CD4-positive, alpha-beta memory T cell (primary cell): Measurements from ENCODE around the gene GJB3. TPM values are rescaled to one million over a fixed set of nuclear protein-coding genes. Genes with fewer than 3 reads are reported as not detected.

Experiments used
- CTCF ChIA-PET: fragments of 350-600 bp; sonication (Branson Sonifier 250); formaldehyde crosslinking; loops from one replicate; lab custom pipeline; 2021; ENCODE audit warnings: inconsistent platforms; ENCODE audit not compliant: partially characterized antibody; lab: Charles Lee
- POLR2A ChIA-PET: fragments of 350-600 bp; sonication (Branson Sonifier 250); formaldehyde crosslinking; loops from one replicate; lab custom pipeline; 2021; ENCODE audit not compliant: partially characterized antibody; lab: Charles Lee
- DNase-seq, 5 donors: peaks; one replicate each; pipeline versions ENCODE4 v3.0.0 to v3.0.0-alpha.2; 2020 to 2022; ENCODE audit warnings: mixed read lengths in 1 of 5
- H3K27ac ChIP-seq: one replicate; pipeline ENCODE4 v1.7.0; 2013; ENCODE audit warnings: low read depth, low read length
- H3K27me3 ChIP-seq: 2 replicates; pipeline ENCODE4 v1.7.0; 2013; ENCODE audit warnings: mild to moderate bottlenecking, low read length, moderate library complexity; ENCODE audit not compliant: insufficient read depth
- H3K36me3 ChIP-seq: 2 replicates; pipeline ENCODE4 v1.7.0; 2013; ENCODE audit warnings: mild to moderate bottlenecking, low read length, moderate library complexity; ENCODE audit not compliant: insufficient read depth
- H3K4me1 ChIP-seq: 2 replicates; pipeline ENCODE4 v1.7.0; 2013; ENCODE audit warnings: mild to moderate bottlenecking, low read length, moderate library complexity; ENCODE audit not compliant: insufficient read depth
- H3K4me3 ChIP-seq, 2 donors: one replicate each; pipeline ENCODE4 v1.7.0; 2013; ENCODE audit warnings: low read length in 2 of 2, mild to moderate bottlenecking in 1 of 2
- H3K9me3 ChIP-seq, 2 donors: one replicate each; pipeline ENCODE4 v1.7.0; 2013; ENCODE audit warnings: low read length in 2 of 2, control low read depth in 1 of 2; ENCODE audit not compliant: control insufficient read depth in 1 of 2
- H3K27ac Mint-ChIP-seq, 7 donors: one replicate each; pipeline ENCODE4 v1.8.0; 2020 to 2021; ENCODE audit warnings: mixed read lengths in 7 of 7, mild to moderate bottlenecking in 6 of 7, inconsistent platforms in 3 of 7, moderate library complexity in 3 of 7
- H3K27me3 Mint-ChIP-seq, 2 donors: one replicate each; pipeline ENCODE4 v1.8.0; 2020 to 2021; ENCODE audit warnings: mixed read lengths in 2 of 2
- H3K36me3 Mint-ChIP-seq, 2 donors: one replicate each; pipeline ENCODE4 v1.8.0; 2020 to 2021; ENCODE audit warnings: mixed read lengths in 2 of 2, inconsistent platforms in 1 of 2, mild to moderate bottlenecking in 1 of 2
- H3K4me1 Mint-ChIP-seq, 4 donors: one replicate each; pipeline ENCODE4 v1.8.0; 2020 to 2021; ENCODE audit warnings: mixed read lengths in 4 of 4, mild to moderate bottlenecking in 1 of 4
- H3K4me3 Mint-ChIP-seq, 8 donors: one replicate each; pipeline ENCODE4 v1.8.0; 2020 to 2021; ENCODE audit warnings: mixed read lengths in 8 of 8, mild to moderate bottlenecking in 7 of 8, moderate library complexity in 6 of 8, inconsistent platforms in 3 of 8
- H3K9me3 Mint-ChIP-seq, 8 donors: one replicate each; pipeline ENCODE4 v1.8.0; 2020 to 2021; ENCODE audit warnings: mixed read lengths in 8 of 8, mild to moderate bottlenecking in 5 of 8, inconsistent platforms in 3 of 8, moderate library complexity in 1 of 8
- intact Hi-C: fragments of 100-400 bp; cut with micrococcal nuclease; formaldehyde crosslinking; loops from one replicate; pipeline ENCODE4 v1.15.1; 2023
- polyA plus RNA-seq, 2 donors: library from polyadenylated mRNA; unstranded; fragments of 300-500 nt; fragmentation: Illumina TruSeq; gene quantifications; one replicate each; pipeline ENCODE4 v1.2.3, GENCODE V29; 2021
- total RNA-seq, 2 experiments: library from RNA; stranded (reverse); gene quantifications; one replicate each; pipeline ENCODE4 v1.2.3, GENCODE V29; 2021

GJB3 gene
- total and polyA plus RNA-seq, 4 experiments from 2014 or later: not detected

- Mint-ChIP-seq H3K4me1 (peaks cover 0 to 2% (median 0%) of the 10 kb centered on the region in 4 donors), H3K9me3 (no peaks in the 10 kb centered on the region), H3K36me3 (no peaks in the 10 kb centered on the region), H3K27ac (no peak overlapping the region), H3K27me3 (peaks cover 8 to 33% of the 10 kb centered on the region in 2 donors), H3K4me3 (no peak overlapping the region)
- Histone ChIP-seq H3K4me1 (peaks cover 10% of the 10 kb centered on the region), H3K27me3 (peaks cover 11% of the 10 kb centered on the region), H3K4me3 (no peak overlapping the region), H3K36me3 (no peaks in the 10 kb centered on the region), H3K9me3 (no peaks in the 10 kb centered on the region), H3K27ac (no peak overlapping the region)
- CTCF ChIA-PET: interaction anchor here (1.0 kb wide), 1 partner anchor 35 kb away, joined by 4 read pairs; no protein-coding TSS in a partner anchor
- intact Hi-C loops: no loop called here
- DNase-seq: no peak
- POLR2A ChIA-PET: no interaction called here
Observed at GRCh38 chr1:34779005-34779404, 2.0 kb upstream of the GJB3 start.

DNA sequence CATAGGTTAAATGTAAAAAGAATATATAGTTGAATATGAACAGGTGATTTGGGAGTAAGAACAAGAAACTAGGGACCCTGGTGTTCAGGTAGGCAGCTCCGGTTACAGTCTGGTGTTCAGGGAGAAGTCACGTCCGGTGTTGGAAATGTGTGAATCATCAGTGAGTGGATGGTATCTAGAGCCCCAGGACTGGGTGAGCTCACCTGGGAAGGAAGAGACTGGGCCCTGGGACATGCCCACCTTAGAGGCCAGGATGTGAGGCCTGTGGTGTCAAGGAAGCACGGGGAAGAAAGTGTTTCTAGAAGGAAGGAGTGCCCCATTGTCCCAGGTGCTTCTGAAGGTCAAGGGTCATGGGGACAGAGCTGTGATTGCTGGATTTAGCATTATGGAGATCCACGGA is 1.5 kb upstream of the GJB3 start:
- H3K4me3 ChIP-seq: no peak overlapping the region
- H3K27ac ChIP-seq: no peak overlapping the region
- DNase-seq: no peak
- peaks cover 8 to 38% of the 10 kb centered on the region in 2 donors for H3K27me3 Mint-ChIP-seq
- no peaks in the 10 kb centered on the region for H3K36me3 ChIP-seq
- H3K9me3 Mint-ChIP-seq: no peaks in the 10 kb centered on the region
- H3K4me3 Mint-ChIP-seq: peak overlapping the region in 1 of 8 donors; percentile 37
- peaks cover 0 to 2% (median 0%) of the 10 kb centered on the region in 4 donors for H3K4me1 Mint-ChIP-seq
- H3K27ac Mint-ChIP-seq: no peak overlapping the region
- CTCF ChIA-PET: no interaction called here
- POLR2A ChIA-PET: no interaction called here
- peaks cover 10% of the 10 kb centered on the region for H3K4me1 ChIP-seq
- H3K9me3 ChIP-seq: no peaks in the 10 kb centered on the region
- H3K27me3 ChIP-seq: peaks cover 11% of the 10 kb centered on the region
- intact Hi-C loops: no loop called here
- no peaks in the 10 kb centered on the region for H3K36me3 Mint-ChIP-seq

- H3K4me1 ChIP-seq: peaks cover 10% of the 10 kb centered on the region
- H3K4me3 Mint-ChIP-seq: peak overlapping the region in 1 of 8 donors; percentile 37
- no peak overlapping the region for H3K27ac ChIP-seq
- no peak overlapping the region for H3K27ac Mint-ChIP-seq
- H3K4me1 Mint-ChIP-seq: peaks cover 0 to 2% (median 0%) of the 10 kb centered on the region in 4 donors
- no peaks in the 10 kb centered on the region for H3K36me3 ChIP-seq
- H3K4me3 ChIP-seq: no peak overlapping the region
- peaks cover 8 to 40% of the 10 kb centered on the region in 2 donors for H3K27me3 Mint-ChIP-seq
- H3K27me3 ChIP-seq: peaks cover 11% of the 10 kb centered on the region
- intact Hi-C loops: no loop called here
- H3K9me3 Mint-ChIP-seq: no peaks in the 10 kb centered on the region
- CTCF ChIA-PET: no interaction called here
- H3K9me3 ChIP-seq: no peaks in the 10 kb centered on the region
- no peak for DNase-seq
- POLR2A ChIA-PET: no interaction called here
- H3K36me3 Mint-ChIP-seq: no peaks in the 10 kb centered on the region
Observed at GRCh38 chr1:34779962-34780361, 1.1 kb upstream of the GJB3 start.

- peaks cover 9 to 40% of the 10 kb centered on the region in 2 donors for H3K27me3 Mint-ChIP-seq
Observed at GRCh38 chr1:34780528-34780927, 486 bp upstream of the GJB3 start.

DNA sequence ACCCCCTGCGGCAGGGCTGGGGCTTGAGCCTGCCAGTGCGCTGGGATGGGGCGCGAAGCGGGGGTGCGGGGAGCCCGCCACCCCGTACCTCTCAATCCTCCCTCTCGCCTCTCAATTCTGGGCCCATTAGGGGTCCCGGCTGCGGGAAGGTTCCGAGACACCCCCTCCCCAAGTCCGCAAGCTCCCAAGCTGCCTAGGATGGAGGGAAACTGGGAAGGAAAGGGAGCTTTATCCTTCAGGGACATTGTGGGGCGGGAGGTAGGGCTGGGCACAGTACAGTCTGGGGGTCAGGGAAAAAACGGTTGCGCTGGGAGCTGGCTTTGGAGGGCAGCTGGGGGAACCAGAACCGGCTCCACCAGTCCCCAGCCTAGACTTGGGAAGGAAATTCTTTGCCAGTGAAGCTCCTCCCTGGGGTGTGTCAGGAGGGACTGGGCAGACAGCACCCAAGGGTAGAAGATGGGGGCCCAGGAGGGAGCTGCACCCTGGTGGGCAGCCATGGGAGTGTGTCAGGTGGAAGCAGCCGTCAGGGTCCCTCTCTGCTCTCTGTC is 904 bp downstream of the GJB3 start:
- Mint-ChIP-seq H3K4me3 (peak overlapping the region in 1 of 8 donors; percentile 34), H3K36me3 (no peaks in the 10 kb centered on the region), H3K4me1 (peaks cover 0 to 6% (median 4%) of the 10 kb centered on the region in 4 donors), H3K9me3 (no peaks in the 10 kb centered on the region), H3K27me3 (peaks cover 10 to 48% of the 10 kb centered on the region in 2 donors), H3K27ac (no peak overlapping the region)
- Histone ChIP-seq H3K9me3 (no peaks in the 10 kb centered on the region), H3K27me3 (peaks cover 11% of the 10 kb centered on the region), H3K4me1 (peaks cover 10% of the 10 kb centered on the region), H3K36me3 (no peaks in the 10 kb centered on the region), H3K27ac (no peak overlapping the region), H3K4me3 (no peak overlapping the region)
- intact Hi-C loops: no loop called here
- POLR2A ChIA-PET: no interaction called here
- CTCF ChIA-PET: no interaction called here
- DNase-seq: no peak

More at GRCh38 chr1:34780528-34780927, 486 bp upstream of the GJB3 start:
- intact Hi-C loops: no loop called here
- H3K27me3 ChIP-seq: peaks cover 11% of the 10 kb centered on the region
- H3K4me3 ChIP-seq: no peak overlapping the region
- no peak for DNase-seq
- H3K27ac ChIP-seq: no peak overlapping the region
- H3K36me3 ChIP-seq: no peaks in the 10 kb centered on the region
- Mint-ChIP-seq H3K9me3 (no peaks in the 10 kb centered on the region), H3K27ac (no peak overlapping the region), H3K4me3 (peak overlapping the region in 2 of 8 donors; percentile 14 to 38), H3K36me3 (no peaks in the 10 kb centered on the region), H3K4me1 (peaks cover 0 to 2% (median 0%) of the 10 kb centered on the region in 4 donors)
- POLR2A ChIA-PET: no interaction called here
- CTCF ChIA-PET: no interaction called here
- H3K4me1 ChIP-seq: peaks cover 10% of the 10 kb centered on the region
- no peaks in the 10 kb centered on the region for H3K9me3 ChIP-seq

DNA sequence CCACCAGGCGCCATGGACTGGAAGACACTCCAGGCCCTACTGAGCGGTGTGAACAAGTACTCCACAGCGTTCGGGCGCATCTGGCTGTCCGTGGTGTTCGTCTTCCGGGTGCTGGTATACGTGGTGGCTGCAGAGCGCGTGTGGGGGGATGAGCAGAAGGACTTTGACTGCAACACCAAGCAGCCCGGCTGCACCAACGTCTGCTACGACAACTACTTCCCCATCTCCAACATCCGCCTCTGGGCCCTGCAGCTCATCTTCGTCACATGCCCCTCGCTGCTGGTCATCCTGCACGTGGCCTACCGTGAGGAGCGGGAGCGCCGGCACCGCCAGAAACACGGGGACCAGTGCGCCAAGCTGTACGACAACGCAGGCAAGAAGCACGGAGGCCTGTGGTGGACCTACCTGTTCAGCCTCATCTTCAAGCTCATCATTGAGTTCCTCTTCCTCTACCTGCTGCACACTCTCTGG is 3.8 kb downstream of the GJB3 start:
- Mint-ChIP-seq H3K4me1 (peaks cover 0 to 6% (median 4%) of the 10 kb centered on the region in 4 donors), H3K36me3 (no peaks in the 10 kb centered on the region), H3K4me3 (no peak overlapping the region), H3K27me3 (peaks cover 8 to 46% of the 10 kb centered on the region in 2 donors), H3K9me3 (no peaks in the 10 kb centered on the region), H3K27ac (no peak overlapping the region)
- no peak overlapping the region for H3K4me3 ChIP-seq
- H3K27me3 ChIP-seq: peaks cover 11% of the 10 kb centered on the region
- no peak for DNase-seq
- ChIA-PET CTCF (interaction anchor here (1.2 kb wide), 1 partner anchor 9 kb away, joined by 3 read pairs; no protein-coding TSS in a partner anchor), POLR2A (no interaction called here)
- H3K36me3 ChIP-seq: no peaks in the 10 kb centered on the region
- intact Hi-C loops: no loop called here
- peaks cover 10% of the 10 kb centered on the region for H3K4me1 ChIP-seq
- H3K9me3 ChIP-seq: no peaks in the 10 kb centered on the region
- H3K27ac ChIP-seq: no peak overlapping the region

DNA sequence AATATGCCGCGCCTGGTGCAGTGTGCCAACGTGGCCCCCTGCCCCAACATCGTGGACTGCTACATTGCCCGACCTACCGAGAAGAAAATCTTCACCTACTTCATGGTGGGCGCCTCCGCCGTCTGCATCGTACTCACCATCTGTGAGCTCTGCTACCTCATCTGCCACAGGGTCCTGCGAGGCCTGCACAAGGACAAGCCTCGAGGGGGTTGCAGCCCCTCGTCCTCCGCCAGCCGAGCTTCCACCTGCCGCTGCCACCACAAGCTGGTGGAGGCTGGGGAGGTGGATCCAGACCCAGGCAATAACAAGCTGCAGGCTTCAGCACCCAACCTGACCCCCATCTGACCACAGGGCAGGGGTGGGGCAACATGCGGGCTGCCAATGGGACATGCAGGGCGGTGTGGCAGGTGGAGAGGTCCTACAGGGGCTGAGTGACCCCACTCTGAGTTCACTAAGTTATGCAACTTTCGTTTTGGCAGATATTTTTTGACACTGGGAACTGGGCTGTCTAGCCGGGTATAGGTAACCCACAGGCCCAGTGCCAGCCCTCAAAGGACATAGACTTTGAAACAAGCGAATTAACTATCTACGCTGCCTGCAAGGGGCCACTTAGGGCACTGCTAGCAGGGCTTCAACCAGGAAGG is 4.3 kb downstream of the GJB3 start:
- Histone ChIP-seq H3K9me3 (no peaks in the 10 kb centered on the region), H3K4me3 (no peak overlapping the region), H3K27me3 (peaks cover 11% of the 10 kb centered on the region), H3K36me3 (no peaks in the 10 kb centered on the region), H3K4me1 (peaks cover 10% of the 10 kb centered on the region), H3K27ac (no peak overlapping the region)
- Mint-ChIP-seq H3K27ac (no peak overlapping the region), H3K4me3 (no peak overlapping the region), H3K9me3 (no peaks in the 10 kb centered on the region), H3K4me1 (peaks cover 0 to 6% (median 4%) of the 10 kb centered on the region in 4 donors), H3K27me3 (peaks cover 8 to 47% of the 10 kb centered on the region in 2 donors), H3K36me3 (no peaks in the 10 kb centered on the region)
- ChIA-PET CTCF (interaction anchor here (1.2 kb wide), 1 partner anchor 9 kb away, joined by 3 read pairs; no protein-coding TSS in a partner anchor), POLR2A (no interaction called here)
- DNase-seq: no peak
- intact Hi-C loops: no loop called here
